ENCODE data around the gene ECI1.
A peak's percentile ranks its signal among the peaks of the same experiment; 100 is the strongest.

Gene ECI1

DNA sequence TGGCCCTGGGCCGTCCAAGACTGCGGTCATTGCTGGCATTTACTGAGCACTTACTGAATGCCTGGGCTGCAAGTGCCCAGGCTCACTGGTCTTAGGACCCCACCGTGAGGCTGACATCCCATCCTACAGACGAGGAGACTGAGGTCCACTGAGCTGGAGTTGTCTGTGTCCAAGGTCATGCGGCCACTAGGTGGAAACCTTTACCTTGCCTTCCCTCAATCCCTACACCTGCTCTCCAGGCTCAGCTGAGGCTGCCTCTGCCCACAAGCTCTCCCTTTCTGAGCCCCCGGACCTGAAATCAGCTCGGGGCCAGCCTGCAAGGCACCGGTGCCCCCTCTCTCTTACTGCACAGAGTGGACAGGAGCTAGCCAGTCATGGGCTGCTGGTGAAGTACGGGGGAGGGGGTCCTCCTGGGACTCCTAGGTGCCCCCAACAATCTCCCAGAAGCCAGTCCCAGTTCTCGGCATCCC lies 56.5 kb downstream of the ECI1 start:
- H3K9ac ChIP-seq (ENCODE audit: low read length): no peak overlapping the region
- no peaks in the 10 kb centered on the region for H3K79me2 ChIP-seq (ENCODE audit: low read length)
- H3K4me2 ChIP-seq (ENCODE audit: low read length): peak overlapping the region; percentile 64
- H4K20me1 ChIP-seq (ENCODE audit: insufficient read depth, low read length): no peaks in the 10 kb centered on the region
- H3K27ac ChIP-seq (ENCODE audit: low read length): no peak overlapping the region
- peaks cover 42% of the 10 kb centered on the region for H3K27me3 ChIP-seq (ENCODE audit: low read depth, low read length)
- peak overlapping the region; percentile 68 for H3K4me3 ChIP-seq (ENCODE audit: low read length)
- no peaks in the 10 kb centered on the region for H3K9me3 ChIP-seq (ENCODE audit: insufficient read depth, low read length)
- H2AFZ ChIP-seq (ENCODE audit: low read depth, low read length): no peak overlapping the region
- no peak for TF ChIP-seq EZH2phosphoT487 (IDR thresholded peaks at IDR 0.05; ENCODE audit: low read depth)
- TF ChIP-seq, protein P1, sequence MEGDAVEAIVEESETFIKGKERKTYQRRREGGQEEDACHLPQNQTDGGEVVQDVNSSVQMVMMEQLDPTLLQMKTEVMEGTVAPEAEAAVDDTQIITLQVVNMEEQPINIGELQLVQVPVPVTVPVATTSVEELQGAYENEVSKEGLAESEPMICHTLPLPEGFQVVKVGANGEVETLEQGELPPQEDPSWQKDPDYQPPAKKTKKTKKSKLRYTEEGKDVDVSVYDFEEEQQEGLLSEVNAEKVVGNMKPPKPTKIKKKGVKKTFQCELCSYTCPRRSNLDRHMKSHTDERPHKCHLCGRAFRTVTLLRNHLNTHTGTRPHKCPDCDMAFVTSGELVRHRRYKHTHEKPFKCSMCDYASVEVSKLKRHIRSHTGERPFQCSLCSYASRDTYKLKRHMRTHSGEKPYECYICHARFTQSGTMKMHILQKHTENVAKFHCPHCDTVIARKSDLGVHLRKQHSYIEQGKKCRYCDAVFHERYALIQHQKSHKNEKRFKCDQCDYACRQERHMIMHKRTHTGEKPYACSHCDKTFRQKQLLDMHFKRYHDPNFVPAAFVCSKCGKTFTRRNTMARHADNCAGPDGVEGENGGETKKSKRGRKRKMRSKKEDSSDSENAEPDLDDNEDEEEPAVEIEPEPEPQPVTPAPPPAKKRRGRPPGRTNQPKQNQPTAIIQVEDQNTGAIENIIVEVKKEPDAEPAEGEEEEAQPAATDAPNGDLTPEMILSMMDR (IDR thresholded peaks at IDR 0.05; ENCODE audit: low read depth, low read length): peak; percentile 54
- peaks cover 5% of the 10 kb centered on the region; the same call in 1 of the 2 replicates for H3K4me1 ChIP-seq (ENCODE audit: low read length)
- H3K36me3 ChIP-seq (replicated peaks; ENCODE audit: low read depth, low read length): no peaks in the 10 kb centered on the region

DNA sequence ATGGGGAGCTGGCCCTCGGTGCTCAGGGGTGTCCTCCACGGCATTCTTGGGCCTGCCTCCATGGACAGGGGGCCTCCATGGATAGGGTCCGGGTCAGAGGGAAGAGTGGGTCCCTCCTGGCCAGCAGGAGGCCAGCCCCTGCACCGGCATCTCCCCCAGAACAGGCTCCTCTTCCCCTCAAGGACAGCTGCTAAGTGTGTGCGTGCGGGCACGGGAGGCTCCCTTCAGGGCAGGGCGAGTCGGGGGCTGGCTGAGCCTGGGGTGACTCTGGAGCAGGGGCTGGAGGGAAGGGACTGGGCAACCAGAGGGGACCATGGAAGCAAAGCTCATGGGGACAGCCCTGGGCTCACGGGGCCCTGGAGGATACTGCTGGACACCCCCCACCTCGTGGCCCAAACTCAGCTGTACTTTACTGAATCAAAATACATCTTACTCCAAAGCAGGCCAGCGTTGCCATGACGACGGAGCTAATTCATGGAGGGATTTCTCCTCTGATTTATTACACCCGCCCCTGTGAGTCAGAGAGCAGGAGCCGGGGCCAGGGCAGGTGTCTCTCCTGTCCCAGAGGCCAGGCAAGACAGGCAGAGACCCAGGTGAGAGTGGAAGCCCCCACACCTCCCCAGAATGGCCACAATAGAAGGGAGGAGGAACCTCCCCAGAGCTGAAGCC lies 57.1 kb downstream of the ECI1 start:
- H3K27me3 ChIP-seq (ENCODE audit: low read depth, low read length): peaks cover 42% of the 10 kb centered on the region
- no peak overlapping the region for H3K4me3 ChIP-seq (ENCODE audit: low read length)
- no peak overlapping the region for H3K4me2 ChIP-seq (ENCODE audit: low read length)
- TF ChIP-seq EZH2phosphoT487 (IDR thresholded peaks at IDR 0.05; ENCODE audit: low read depth): no peak
- TF ChIP-seq, protein P1 (IDR thresholded peaks at IDR 0.05; ENCODE audit: low read depth, low read length): no peak
- no peaks in the 10 kb centered on the region for H3K79me2 ChIP-seq (ENCODE audit: low read length)
- no peaks in the 10 kb centered on the region for H4K20me1 ChIP-seq (ENCODE audit: insufficient read depth, low read length)
- no peaks in the 10 kb centered on the region for H3K9me3 ChIP-seq (ENCODE audit: insufficient read depth, low read length)
- no peak overlapping the region for H2AFZ ChIP-seq (ENCODE audit: low read depth, low read length)
- no peak overlapping the region for H3K9ac ChIP-seq (ENCODE audit: low read length)
- no peaks in the 10 kb centered on the region for H3K36me3 ChIP-seq (replicated peaks; ENCODE audit: low read depth, low read length)
- H3K27ac ChIP-seq (ENCODE audit: low read length): no peak overlapping the region
- H3K4me1 ChIP-seq (ENCODE audit: low read length): peaks cover 5% of the 10 kb centered on the region; the same call in 1 of the 2 replicates

DNA sequence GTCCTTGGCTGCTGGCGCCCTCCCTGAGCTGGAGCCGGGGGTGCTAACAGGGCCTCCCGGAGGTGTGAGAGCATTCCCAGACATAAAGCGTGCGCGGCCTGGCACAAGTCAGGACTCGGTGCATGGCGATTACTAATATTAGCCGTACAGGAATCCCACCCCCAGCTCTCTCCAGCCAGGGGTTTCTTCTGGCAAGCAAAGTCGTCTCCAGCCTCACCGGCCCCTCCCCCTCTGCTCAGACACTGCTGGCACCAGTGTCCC lies 60.0 kb downstream of the ECI1 start:
- Histone ChIP-seq H3K9ac (ENCODE audit: low read length) (no peak overlapping the region), H3K4me3 (ENCODE audit: low read length) (no peak overlapping the region), H3K9me3 (ENCODE audit: insufficient read depth, low read length) (no peaks in the 10 kb centered on the region), H3K4me1 (ENCODE audit: low read length) (peaks cover 5% of the 10 kb centered on the region; the same call in 1 of the 2 replicates), H3K27me3 (ENCODE audit: low read depth, low read length) (peaks cover 22% of the 10 kb centered on the region), H3K36me3 (replicated peaks; ENCODE audit: low read depth, low read length) (no peaks in the 10 kb centered on the region), H4K20me1 (ENCODE audit: insufficient read depth, low read length) (no peaks in the 10 kb centered on the region), H3K27ac (ENCODE audit: low read length) (no peak overlapping the region), H3K4me2 (ENCODE audit: low read length) (no peak overlapping the region), H2AFZ (ENCODE audit: low read depth, low read length) (no peak overlapping the region), H3K79me2 (ENCODE audit: low read length) (no peaks in the 10 kb centered on the region)
- no peak for TF ChIP-seq EZH2phosphoT487 (IDR thresholded peaks at IDR 0.05; ENCODE audit: low read depth)
- TF ChIP-seq, protein P1 (IDR thresholded peaks at IDR 0.05; ENCODE audit: low read depth, low read length): no peak

DNA sequence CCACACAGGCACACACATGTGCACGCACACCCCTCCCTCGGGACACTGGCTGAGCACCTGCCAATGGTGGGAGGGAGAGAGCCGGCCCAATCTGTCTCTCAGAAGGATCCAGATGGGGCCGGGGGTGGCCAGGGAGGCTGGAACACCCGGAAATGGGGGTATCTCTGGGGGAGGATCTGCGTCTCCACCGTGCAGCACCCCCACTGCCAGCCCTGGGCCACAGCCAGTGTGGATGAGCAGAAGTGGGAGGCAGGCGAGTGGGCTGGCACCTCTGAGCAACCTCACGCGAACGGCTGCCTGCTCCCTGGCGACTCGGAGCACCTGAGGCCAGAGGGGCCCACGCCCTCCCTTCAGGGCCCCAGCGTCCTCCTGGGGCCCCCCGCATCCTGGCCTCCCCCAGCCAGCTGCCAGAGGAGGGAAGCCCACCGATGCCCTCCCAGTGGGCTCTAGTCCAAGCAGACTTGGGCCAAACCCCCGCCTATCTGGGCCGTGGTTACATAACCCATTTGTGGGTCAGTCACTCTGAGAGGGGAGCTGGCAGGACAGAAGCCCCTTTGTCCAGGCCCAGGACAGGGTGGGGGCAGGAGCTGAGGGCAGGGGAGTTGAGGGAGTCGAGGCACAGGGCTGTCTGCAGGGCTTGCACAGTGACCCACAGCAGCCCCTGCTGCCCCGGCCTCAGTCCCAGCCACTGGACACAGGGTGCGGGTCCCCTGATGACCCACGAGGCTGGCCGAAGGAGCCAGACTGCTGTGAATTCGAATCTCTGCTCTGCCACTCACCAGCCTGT lies 60.5 kb downstream of the ECI1 start:
- no peaks in the 10 kb centered on the region for H3K79me2 ChIP-seq (ENCODE audit: low read length)
- H3K4me3 ChIP-seq (ENCODE audit: low read length): no peak overlapping the region
- H3K9me3 ChIP-seq (ENCODE audit: insufficient read depth, low read length): no peaks in the 10 kb centered on the region
- H2AFZ ChIP-seq (ENCODE audit: low read depth, low read length): peak overlapping the region; percentile 46; the same call in 1 of the 2 replicates
- no peak for TF ChIP-seq EZH2phosphoT487 (IDR thresholded peaks at IDR 0.05; ENCODE audit: low read depth)
- H4K20me1 ChIP-seq (ENCODE audit: insufficient read depth, low read length): no peaks in the 10 kb centered on the region
- no peak overlapping the region for H3K4me2 ChIP-seq (ENCODE audit: low read length)
- H3K4me1 ChIP-seq (ENCODE audit: low read length): peaks cover 5% of the 10 kb centered on the region; the same call in 1 of the 2 replicates
- H3K27ac ChIP-seq (ENCODE audit: low read length): no peak overlapping the region
- no peak overlapping the region for H3K9ac ChIP-seq (ENCODE audit: low read length)
- peaks cover 19% of the 10 kb centered on the region for H3K27me3 ChIP-seq (ENCODE audit: low read depth, low read length)
- no peaks in the 10 kb centered on the region for H3K36me3 ChIP-seq (replicated peaks; ENCODE audit: low read depth, low read length)

All from OCI-LY3 (cell line).